H1 (cell line): ENCODE measurements around the gene DDIAS. TPM values are rescaled to one million over a fixed set of nuclear protein-coding genes. Genes with fewer than 3 reads are reported as not detected.

Experiments used
- RFX5 ChIP-seq: IDR thresholded peaks from 2 replicates; pipeline ENCODE4 v1.6.1; 2011; ENCODE audit warnings: low read depth, low read length, improper control_type of control experiment, borderline replicate concordance
- RNF2 ChIP-seq: fragments of 200-900, 300-1000 bp; sonication (generic); IDR thresholded peaks from 2 replicates; pipeline ENCODE4 v1.7.1; 2016; ENCODE audit warnings: borderline replicate concordance, low read depth, mild to moderate bottlenecking, antibody characterized with exemption, low read length; ENCODE audit not compliant: poor library complexity, severe bottlenecking; ENCODE audit errors: missing control alignments
- SP1 ChIP-seq: IDR thresholded peaks from 2 replicates; pipeline ENCODE4 v1.6.1; 2011; ENCODE audit warnings: low read depth, low read length
- polyA plus RNA-seq, 7 experiments: library from polyadenylated mRNA; depleted of rRNA in 3 of 7; stranded (reverse) in 5 of 7; unstranded in 2 of 7; fragments of >200 nt in 5 of 7; fragments of 200-250 nt in 2 of 7; gene quantifications; 1 replicate in 5 of 7; 2 replicates in 1 of 7; 4 replicates in 1 of 7; pipeline versions ENCODE4 v1.2.1 to v1.2.3, GENCODE V29; 2011 to 2013; ENCODE audit warnings: missing spikeins in 2 of 7, mixed read lengths in 2 of 7
- total RNA-seq: library from RNA; stranded (reverse); fragmentation: NEBNext Ultra II Directional; extraction: Animal tissue kit (Norgen Biotek cat#: 25700); gene quantifications from 2 replicates; pipeline ENCODE4 v1.2.1, GENCODE V29; 2021
- TF ChIP-seq, protein P1 (sequence below): fragments of 300-600 bp; sonication (generic); IDR thresholded peaks from 2 replicates; pipeline ENCODE4 v1.7.1; 2012; ENCODE audit warnings: low read length, moderate library complexity, mild to moderate bottlenecking, inconsistent platforms; ENCODE audit not compliant: insufficient replicate concordance

DDIAS gene
- total and polyA plus RNA-seq, 2 of the 8 experiments (the other 6 are each of a cell fraction or from before 2014, with no cell fraction given), result 11.6 to 25.7 TPM

DNA sequence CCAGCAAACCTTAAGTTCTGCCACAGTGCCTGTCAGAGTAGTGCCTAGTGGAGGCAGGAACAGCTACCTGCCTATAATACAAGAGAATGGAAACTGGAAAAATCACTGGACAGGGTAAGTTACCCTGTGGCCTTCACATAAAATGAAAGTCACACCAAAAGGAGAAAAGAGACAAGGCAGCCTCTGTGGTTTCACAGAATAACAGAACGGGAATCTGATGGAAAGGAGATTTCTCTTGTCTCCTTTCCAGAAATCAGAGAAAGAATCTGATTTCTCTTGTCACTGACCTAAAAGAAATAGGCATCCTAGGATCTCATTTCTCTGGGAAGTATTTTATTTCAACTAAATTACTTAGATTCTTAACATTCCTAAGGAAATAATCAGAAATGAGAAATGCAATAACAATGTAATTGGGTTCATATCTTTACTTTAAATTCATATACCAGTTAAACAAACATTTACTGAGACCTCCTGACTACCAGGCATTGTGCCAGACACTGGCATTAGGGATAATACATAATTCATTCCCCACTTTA lies 42.9 kb upstream of the DDIAS start (continued):
- no peak for TF ChIP-seq RFX5
- TF ChIP-seq, protein P1, sequence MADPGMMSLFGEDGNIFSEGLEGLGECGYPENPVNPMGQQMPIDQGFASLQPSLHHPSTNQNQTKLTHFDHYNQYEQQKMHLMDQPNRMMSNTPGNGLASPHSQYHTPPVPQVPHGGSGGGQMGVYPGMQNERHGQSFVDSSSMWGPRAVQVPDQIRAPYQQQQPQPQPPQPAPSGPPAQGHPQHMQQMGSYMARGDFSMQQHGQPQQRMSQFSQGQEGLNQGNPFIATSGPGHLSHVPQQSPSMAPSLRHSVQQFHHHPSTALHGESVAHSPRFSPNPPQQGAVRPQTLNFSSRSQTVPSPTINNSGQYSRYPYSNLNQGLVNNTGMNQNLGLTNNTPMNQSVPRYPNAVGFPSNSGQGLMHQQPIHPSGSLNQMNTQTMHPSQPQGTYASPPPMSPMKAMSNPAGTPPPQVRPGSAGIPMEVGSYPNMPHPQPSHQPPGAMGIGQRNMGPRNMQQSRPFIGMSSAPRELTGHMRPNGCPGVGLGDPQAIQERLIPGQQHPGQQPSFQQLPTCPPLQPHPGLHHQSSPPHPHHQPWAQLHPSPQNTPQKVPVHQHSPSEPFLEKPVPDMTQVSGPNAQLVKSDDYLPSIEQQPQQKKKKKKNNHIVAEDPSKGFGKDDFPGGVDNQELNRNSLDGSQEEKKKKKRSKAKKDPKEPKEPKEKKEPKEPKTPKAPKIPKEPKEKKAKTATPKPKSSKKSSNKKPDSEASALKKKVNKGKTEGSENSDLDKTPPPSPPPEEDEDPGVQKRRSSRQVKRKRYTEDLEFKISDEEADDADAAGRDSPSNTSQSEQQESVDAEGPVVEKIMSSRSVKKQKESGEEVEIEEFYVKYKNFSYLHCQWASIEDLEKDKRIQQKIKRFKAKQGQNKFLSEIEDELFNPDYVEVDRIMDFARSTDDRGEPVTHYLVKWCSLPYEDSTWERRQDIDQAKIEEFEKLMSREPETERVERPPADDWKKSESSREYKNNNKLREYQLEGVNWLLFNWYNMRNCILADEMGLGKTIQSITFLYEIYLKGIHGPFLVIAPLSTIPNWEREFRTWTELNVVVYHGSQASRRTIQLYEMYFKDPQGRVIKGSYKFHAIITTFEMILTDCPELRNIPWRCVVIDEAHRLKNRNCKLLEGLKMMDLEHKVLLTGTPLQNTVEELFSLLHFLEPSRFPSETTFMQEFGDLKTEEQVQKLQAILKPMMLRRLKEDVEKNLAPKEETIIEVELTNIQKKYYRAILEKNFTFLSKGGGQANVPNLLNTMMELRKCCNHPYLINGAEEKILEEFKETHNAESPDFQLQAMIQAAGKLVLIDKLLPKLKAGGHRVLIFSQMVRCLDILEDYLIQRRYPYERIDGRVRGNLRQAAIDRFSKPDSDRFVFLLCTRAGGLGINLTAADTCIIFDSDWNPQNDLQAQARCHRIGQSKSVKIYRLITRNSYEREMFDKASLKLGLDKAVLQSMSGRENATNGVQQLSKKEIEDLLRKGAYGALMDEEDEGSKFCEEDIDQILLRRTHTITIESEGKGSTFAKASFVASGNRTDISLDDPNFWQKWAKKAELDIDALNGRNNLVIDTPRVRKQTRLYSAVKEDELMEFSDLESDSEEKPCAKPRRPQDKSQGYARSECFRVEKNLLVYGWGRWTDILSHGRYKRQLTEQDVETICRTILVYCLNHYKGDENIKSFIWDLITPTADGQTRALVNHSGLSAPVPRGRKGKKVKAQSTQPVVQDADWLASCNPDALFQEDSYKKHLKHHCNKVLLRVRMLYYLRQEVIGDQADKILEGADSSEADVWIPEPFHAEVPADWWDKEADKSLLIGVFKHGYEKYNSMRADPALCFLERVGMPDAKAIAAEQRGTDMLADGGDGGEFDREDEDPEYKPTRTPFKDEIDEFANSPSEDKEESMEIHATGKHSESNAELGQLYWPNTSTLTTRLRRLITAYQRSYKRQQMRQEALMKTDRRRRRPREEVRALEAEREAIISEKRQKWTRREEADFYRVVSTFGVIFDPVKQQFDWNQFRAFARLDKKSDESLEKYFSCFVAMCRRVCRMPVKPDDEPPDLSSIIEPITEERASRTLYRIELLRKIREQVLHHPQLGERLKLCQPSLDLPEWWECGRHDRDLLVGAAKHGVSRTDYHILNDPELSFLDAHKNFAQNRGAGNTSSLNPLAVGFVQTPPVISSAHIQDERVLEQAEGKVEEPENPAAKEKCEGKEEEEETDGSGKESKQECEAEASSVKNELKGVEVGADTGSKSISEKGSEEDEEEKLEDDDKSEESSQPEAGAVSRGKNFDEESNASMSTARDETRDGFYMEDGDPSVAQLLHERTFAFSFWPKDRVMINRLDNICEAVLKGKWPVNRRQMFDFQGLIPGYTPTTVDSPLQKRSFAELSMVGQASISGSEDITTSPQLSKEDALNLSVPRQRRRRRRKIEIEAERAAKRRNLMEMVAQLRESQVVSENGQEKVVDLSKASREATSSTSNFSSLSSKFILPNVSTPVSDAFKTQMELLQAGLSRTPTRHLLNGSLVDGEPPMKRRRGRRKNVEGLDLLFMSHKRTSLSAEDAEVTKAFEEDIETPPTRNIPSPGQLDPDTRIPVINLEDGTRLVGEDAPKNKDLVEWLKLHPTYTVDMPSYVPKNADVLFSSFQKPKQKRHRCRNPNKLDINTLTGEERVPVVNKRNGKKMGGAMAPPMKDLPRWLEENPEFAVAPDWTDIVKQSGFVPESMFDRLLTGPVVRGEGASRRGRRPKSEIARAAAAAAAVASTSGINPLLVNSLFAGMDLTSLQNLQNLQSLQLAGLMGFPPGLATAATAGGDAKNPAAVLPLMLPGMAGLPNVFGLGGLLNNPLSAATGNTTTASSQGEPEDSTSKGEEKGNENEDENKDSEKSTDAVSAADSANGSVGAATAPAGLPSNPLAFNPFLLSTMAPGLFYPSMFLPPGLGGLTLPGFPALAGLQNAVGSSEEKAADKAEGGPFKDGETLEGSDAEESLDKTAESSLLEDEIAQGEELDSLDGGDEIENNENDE, result no peak
- TF ChIP-seq RNF2, result no peak
- no peak for TF ChIP-seq SP1
